Fibroblast of lung (primary cell): ENCODE data around the gene VWA5B1.

Experiments used
- EZH2 ChIP-seq: IDR thresholded peaks from 2 replicates; pipeline ENCODE4 v1.5.1; 2012; ENCODE audit warnings: low read length, control low read depth, mild to moderate bottlenecking; ENCODE audit errors: missing control alignments
- TF ChIP-seq, protein P1 (sequence below), 2 donors: IDR thresholded peaks in 1 of 2; conservative IDR thresholded peaks in 1 of 2; 1 replicate in 1 of 2; 2 replicates in 1 of 2; pipeline ENCODE4 v1.5.1; 2011 to 2012; ENCODE audit warnings: low read length in 2 of 2, control low read depth in 1 of 2, inconsistent platforms in 1 of 2, low read depth in 1 of 2, mild to moderate bottlenecking in 1 of 2

DNA sequence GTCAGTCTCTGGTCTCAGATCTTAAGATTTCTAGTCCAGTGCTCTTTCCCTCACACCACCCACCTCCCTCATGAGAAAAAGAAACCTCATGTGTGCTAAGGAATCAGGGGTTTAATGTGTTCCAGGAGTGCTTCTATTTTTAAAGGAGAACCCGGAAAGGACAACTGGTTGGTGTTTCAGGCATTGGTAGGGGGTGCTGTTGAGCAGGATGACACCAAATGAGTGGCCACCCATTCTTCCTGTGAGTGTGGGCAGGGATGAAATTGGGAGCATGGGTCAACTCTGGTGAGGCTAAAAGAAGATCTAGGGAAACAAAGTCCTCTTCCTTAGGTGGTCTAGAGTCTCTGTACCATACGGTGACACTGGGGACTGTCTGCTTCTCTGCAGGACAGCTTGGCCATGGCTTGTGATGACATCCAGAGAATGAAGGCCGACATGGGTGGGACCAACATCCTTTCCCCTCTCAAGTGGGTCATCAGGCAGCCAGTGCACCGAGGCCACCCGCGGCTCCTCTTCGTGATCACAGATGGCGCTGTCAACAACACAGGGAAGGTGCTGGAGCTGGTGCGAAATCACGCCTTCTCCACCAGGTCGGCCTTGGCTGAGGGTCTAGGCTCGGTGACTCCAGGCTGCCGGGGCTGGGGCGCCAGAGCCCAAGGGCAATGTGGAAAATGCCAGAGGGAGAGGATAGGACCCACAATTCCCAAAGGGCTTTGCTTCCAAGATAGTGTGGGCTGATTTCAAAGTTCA lies 39.3 kb downstream of the VWA5B1 start:
- TF ChIP-seq, protein P1, sequence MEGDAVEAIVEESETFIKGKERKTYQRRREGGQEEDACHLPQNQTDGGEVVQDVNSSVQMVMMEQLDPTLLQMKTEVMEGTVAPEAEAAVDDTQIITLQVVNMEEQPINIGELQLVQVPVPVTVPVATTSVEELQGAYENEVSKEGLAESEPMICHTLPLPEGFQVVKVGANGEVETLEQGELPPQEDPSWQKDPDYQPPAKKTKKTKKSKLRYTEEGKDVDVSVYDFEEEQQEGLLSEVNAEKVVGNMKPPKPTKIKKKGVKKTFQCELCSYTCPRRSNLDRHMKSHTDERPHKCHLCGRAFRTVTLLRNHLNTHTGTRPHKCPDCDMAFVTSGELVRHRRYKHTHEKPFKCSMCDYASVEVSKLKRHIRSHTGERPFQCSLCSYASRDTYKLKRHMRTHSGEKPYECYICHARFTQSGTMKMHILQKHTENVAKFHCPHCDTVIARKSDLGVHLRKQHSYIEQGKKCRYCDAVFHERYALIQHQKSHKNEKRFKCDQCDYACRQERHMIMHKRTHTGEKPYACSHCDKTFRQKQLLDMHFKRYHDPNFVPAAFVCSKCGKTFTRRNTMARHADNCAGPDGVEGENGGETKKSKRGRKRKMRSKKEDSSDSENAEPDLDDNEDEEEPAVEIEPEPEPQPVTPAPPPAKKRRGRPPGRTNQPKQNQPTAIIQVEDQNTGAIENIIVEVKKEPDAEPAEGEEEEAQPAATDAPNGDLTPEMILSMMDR (conservative IDR thresholded peaks at IDR 0.05 in 1 of 2, IDR thresholded peaks at IDR 0.05 in 1 of 2; ENCODE audit: low read depth in 1 of 2, low read length in 2 of 2), result peak in 1 of 2 donors; percentile 9
- no peak for TF ChIP-seq EZH2
